ENCODE data around the gene UBB.

The UBB gene

DNA sequence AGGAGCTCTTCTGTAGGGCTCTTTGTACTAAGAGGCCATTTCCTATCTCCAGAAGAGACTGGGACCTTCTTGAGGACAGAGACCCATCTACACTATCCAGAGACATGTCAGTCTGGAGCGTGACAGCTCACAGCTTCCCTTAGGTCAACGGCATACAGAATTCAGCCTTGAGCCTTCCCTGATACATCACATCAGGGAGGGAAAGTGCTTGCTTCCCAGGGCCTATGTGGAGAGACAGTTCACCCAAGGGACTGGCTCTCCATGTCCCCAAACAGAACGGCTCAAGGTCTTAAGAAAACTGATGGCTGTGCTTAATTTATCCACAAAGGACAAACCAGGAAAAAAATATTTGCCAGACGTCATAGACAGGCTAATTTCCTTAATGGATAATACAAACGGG is 35.3 kb upstream of the UBB start:
- H3K4me3 ChIP-seq (replicated peaks; ENCODE audit: low read depth, low read length): no peak overlapping the region
- TF ChIP-seq, protein P1, sequence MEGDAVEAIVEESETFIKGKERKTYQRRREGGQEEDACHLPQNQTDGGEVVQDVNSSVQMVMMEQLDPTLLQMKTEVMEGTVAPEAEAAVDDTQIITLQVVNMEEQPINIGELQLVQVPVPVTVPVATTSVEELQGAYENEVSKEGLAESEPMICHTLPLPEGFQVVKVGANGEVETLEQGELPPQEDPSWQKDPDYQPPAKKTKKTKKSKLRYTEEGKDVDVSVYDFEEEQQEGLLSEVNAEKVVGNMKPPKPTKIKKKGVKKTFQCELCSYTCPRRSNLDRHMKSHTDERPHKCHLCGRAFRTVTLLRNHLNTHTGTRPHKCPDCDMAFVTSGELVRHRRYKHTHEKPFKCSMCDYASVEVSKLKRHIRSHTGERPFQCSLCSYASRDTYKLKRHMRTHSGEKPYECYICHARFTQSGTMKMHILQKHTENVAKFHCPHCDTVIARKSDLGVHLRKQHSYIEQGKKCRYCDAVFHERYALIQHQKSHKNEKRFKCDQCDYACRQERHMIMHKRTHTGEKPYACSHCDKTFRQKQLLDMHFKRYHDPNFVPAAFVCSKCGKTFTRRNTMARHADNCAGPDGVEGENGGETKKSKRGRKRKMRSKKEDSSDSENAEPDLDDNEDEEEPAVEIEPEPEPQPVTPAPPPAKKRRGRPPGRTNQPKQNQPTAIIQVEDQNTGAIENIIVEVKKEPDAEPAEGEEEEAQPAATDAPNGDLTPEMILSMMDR (IDR thresholded peaks at IDR 0.05; ENCODE audit: low read length, missing control alignments): no peak
- DNase-seq (ENCODE audit: low read depth): no peak

DNA sequence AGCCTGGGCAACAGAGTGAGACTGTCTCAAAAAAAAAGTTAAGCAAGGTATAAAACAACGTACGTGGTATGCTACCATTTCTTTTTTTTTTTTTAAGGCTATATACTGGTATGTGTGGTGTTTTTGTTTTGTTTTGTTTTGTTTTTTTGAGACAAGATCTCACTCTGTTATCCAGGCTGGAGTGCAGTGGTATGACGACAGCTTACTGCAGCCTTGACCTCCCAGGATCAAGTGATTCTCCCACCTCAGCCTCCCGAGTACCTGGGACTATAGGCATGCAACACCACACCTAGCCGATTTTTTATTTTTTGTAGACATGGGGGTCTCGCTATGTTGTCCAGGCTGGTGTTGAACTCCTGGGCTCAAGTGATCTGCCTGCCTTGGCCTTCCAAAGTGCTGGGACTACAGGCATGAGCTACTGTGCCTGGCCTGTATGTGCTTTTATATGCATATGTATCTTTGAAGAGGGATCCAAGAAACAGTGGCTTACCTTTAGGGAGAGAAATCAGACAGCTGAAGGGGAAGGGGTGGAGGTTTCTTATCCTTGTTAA is 34.1 kb upstream of the UBB start:
- TF ChIP-seq, protein P1 (IDR thresholded peaks at IDR 0.05; ENCODE audit: low read length, missing control alignments): no peak
- H3K4me3 ChIP-seq (replicated peaks; ENCODE audit: low read depth, low read length): no peak overlapping the region
- no peak for DNase-seq (ENCODE audit: low read depth)

DNA sequence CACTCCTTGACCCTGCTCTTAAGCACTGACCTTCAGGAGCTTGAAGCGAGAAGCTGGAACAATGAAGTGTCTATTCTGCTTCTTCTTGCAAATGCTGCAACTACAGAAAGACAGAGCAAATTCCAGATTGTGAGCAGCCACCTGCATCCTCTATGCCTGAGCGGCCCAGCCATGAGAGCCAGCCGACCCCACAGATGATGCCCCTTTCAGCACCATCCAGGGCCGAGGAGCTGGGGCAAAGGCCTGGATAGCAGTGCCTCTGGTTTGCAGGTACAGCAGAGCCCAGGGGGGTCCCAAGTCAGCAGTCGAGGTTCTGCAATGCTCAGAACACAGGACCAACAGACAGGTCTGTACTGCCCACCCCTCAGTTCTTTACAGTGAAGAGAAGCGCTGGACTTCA is 32.3 kb upstream of the UBB start:
- no peak overlapping the region for H3K4me3 ChIP-seq (replicated peaks; ENCODE audit: low read depth, low read length)
- no peak for DNase-seq (ENCODE audit: low read depth)
- TF ChIP-seq, protein P1 (IDR thresholded peaks at IDR 0.05; ENCODE audit: low read length, missing control alignments): no peak

DNA sequence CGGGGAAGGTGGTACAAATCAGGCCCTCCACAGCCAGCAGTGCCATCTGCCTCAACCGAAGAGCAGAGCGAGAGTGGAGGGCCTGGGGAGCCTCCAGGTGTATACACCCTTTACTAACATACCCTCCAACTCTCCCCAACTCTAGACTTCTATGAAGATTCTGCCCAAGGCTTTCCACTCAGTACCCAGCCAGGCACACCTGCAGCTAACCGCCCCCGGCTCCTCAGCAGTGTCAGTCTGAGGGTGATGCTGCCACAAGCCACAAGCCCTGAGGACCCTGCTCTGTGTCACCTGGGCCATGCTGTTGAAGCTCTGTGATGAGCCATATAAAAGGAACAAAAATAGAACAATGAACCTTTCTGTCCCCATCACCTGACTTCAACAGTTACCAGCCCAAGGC is 31.5 kb upstream of the UBB start:
- DNase-seq (ENCODE audit: low read depth): no peak
- no peak overlapping the region for H3K4me3 ChIP-seq (replicated peaks; ENCODE audit: low read depth, low read length)
- TF ChIP-seq, protein P1 (IDR thresholded peaks at IDR 0.05; ENCODE audit: low read length, missing control alignments): no peak

DNA sequence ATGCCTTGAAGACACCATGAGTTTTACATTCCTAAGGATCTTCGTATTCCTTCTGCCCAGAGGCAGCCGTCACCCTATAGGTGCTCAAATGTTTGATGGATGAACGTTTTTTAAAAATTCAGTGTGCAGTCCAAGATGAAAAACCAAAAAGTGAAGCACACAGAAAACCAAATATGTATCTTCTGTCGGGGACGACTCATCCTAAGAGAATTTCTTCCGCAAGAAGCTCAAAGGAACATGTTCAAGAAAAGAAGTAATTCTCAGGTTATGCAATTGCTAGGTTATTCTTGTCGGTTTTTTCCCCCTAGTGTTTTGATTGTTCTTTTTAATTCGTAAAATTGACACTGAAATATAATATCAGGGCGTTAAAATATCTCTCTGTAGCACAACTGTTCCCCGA is 29.1 kb upstream of the UBB start:
- DNase-seq (ENCODE audit: low read depth): peak; percentile 53
- H3K4me3 ChIP-seq (replicated peaks; ENCODE audit: low read depth, low read length): peak overlapping the region; percentile 63
- TF ChIP-seq, protein P1 (IDR thresholded peaks at IDR 0.05; ENCODE audit: low read length, missing control alignments): no peak

DNA sequence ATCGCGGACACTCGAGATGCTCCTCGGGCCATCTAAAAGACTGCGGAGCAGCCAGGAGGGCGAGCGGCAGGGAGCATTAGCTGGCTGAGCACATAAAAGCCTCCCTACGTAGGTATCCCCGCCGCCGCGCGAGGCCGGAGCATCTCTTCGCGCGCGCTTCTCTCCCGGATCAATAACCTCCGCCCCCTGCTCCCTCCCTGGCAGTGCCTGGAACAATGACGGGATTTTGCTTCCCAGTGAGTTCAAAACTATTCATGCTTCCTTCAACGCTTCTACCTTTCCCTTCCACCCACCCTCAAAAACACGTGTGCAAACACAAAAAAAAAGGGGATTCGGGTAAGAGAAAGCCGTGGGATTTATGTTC is 28.6 kb upstream of the UBB start:
- H3K4me3 ChIP-seq (replicated peaks; ENCODE audit: low read depth, low read length): peak overlapping the region; percentile 63
- TF ChIP-seq, protein P1 (IDR thresholded peaks at IDR 0.05; ENCODE audit: low read length, missing control alignments): no peak
- DNase-seq (ENCODE audit: low read depth): peak; percentile 25

DNA sequence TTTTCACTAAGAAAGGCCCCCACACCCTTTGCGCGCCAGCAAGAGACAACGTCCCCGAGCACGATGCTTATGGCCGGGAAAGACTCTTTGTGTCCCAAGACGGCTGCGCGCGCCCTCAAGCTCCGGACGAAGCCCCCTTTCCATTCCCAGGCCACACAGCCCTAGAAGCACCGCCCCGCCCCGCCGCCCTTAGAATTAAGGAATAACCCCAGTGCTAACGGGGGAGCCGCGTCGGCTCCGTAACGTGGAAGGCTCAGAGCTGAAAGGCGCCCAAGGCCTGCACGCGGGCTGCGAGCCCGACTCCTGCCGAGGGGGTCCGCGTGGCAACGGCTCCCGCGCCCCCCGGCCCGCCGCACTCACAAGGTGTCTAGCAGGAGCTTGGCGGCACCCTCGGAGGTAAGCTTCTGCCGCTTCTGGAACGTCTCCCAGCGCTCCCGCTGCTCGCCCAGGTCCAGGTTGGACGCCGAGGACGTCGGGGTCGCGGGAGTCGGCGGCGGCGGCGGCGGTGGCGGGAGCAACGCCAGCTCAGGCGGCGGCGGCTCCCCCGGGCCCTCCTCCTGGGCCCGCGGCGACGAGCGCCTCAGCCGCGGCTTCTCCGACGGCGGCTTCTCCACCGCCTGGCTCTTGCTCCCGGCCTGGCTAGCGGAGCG is 28.1 kb upstream of the UBB start:
- DNase-seq (ENCODE audit: low read depth): peak; percentile 6
- TF ChIP-seq, protein P1 (IDR thresholded peaks at IDR 0.05; ENCODE audit: low read length, missing control alignments): no peak

More for the DNA sequence above, 28.1 kb upstream of the UBB start:
- peak overlapping the region; percentile 63 for H3K4me3 ChIP-seq (replicated peaks; ENCODE audit: low read depth, low read length)
